NCI-H2081 (cell line): ENCODE measurements around the gene PCDHGA11.
A peak's percentile ranks its signal among the peaks of the same experiment; 100 is the strongest.
"Not testable (repeated sequence)": the region's sequence is repeated elsewhere in the genome, so short reads cannot be mapped to it uniquely, and the experiment has no call there.

Source experiments
- DNase-seq, 2 experiments: peaks; one replicate each; lab custom pipeline; 2025; lab: John Stamatoyannopoulos, UW

PCDHGA11 gene

DNA sequence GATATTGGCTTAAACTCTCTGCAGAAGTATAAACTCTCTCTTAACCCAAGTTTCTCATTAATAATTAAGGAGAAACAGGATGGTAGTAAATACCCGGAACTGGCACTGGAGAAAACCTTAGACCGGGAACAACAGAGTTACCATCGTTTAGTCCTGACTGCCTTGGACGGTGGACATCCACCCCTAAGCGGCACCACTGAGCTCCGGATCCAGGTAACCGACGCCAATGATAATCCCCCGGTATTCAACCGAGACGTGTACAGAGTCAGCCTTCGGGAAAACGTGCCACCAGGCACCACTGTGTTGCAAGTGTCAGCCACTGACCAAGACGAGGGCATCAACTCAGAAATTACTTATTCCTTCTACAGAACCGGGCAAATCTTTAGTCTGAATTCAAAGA is 22.2 kb upstream of the PCDHGA11 start:
- DNase-seq: no peak

DNA sequence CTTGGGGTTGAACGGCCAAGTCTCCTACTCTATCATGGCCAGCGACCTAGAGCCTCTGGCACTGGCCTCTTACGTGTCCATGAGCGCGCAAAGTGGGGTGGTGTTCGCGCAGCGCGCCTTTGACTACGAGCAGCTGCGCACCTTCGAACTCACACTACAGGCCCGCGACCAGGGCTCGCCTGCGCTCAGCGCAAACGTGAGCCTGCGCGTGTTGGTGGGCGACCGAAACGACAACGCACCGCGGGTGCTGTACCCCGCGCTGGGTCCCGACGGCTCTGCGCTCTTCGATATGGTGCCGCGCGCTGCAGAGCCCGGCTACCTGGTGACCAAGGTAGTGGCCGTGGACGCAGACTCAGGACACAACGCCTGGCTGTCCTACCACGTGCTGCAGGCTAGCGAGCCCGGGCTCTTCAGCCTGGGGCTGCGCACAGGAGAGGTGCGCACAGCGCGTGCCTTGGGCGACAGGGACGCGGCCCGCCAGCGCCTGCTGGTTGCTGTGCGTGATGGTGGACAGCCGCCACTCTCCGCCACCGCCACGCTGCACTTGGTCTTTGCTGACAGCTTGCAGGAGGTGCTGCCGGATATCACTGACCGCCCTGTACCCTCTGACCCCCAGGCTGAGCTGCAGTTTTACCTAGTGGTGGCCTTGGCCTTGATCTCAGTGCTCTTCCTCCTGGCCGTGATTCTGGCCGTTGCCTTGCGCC is 21.1 kb upstream of the PCDHGA11 start:
- no peak for DNase-seq

DNA sequence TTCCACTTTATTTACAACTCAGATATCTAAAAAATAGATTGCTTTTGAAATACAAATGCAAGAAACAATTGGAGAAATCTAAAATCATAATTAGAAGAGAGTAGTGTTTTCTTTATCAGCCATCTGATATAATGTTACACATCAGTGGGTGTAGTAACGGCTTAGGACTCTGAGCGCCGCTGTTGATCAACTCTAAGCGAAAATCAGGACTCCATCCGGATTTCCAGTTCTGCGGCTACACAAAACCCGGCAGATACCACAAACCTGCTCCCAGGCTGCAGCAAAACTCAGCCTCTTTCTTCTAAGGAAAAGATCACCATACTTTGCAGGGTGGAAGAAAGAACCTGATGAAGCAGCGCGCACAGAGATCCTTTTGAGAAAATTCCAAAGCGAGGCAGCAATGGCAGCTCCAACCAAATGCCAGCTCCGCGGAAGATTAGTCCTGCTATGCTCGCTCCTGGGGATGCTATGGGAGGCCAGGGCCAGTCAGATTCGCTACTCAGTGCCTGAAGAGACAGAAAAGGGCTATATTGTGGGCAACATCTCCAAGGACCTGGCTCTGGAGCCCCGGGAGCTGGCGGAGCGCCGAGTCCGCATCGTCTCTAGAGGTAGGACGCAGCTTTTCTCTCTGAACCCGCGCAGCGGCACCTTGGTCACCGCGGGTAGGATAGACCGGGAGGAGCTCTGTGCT is 18.2 kb upstream of the PCDHGA11 start, which contains the start of gene PCDHGA9:
TSS of gene PCDHGA9 (plus strand) at position 226 of the 691 bp plus-strand sequence. CDS start at position 401, 175 bp downstream.
- no peak for DNase-seq

DNA sequence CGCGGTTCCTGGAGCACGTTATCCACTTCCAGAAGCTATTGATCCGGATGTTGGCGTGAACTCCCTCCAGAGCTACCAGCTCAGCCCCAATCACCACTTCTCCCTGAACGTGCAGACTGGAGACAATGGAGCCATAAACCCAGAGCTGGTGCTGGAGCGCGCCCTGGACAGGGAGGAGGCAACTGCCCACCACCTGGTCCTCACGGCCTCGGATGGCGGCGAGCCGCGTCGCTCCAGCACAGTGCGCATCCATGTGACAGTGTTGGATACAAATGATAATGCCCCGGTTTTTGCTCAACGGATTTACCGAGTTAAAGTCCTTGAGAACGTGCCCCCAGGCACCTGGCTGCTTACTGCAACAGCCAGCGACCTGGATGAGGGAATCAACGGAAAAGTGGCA is 17.5 kb upstream of the PCDHGA11 start:
- DNase-seq: no peak

DNA sequence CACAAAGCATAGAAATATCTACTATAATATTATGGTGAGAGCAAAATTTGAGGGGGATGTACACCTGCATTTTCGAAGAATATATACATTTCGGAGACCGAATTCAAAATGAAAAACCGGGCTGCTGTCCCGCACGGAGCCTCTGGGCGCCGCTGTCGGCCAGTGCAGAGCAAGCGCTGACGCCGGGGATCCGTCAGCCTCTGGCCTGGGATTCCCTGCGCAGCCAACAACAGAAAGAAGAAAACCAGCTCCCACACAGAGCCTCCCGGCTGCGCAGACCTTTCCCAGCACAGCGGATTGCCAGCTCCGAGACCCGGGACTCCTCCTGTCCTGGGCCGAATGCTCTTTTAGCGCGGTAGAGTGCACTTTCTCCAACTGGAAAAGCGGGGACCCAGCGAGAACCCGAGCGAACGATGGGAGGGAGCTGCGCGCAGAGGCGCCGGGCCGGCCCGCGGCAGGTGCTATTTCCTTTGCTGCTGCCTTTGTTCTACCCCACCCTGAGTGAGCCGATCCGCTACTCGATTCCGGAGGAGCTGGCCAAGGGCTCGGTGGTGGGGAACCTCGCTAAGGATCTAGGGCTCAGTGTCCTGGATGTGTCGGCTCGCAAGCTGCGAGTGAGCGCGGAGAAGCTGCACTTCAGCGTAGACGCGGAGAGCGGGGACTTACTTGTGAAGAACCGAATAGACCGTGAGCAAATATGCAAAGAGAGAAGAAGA is 12.9 kb upstream of the PCDHGA11 start, which contains the start of gene PCDHGB6:
TSS of gene PCDHGB6 (plus strand) at position 232 of the 716 bp plus-strand sequence. CDS start at position 414, 182 bp downstream.
- not testable (repeated sequence) for DNase-seq

DNA sequence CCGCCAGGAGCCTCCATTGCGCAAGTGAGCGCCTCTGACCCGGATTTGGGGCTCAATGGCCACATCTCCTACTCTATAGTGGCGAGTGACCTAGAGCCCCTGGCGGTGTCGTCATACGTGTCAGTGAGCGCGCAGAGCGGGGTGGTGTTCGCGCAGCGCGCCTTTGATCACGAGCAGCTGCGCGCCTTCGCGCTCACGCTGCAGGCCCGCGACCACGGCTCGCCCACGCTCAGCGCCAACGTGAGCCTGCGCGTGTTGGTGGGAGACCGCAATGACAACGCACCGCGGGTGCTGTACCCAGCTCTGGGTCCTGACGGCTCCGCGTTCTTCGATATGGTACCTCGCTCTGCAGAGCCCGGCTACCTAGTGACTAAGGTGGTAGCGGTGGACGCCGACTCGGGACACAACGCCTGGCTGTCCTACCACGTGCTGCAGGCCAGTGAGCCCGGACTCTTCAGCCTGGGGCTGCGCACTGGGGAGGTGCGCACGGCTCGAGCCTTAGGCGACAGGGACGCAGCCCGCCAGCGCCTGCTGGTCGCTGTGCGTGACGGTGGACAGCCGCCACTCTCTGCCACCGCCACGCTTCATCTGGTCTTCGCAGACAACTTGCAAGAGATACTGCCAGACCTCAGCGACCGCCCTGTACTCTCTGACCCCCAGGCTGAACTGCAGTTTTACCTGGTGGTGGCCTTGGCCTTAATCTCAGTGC is 11.1 kb upstream of the PCDHGA11 start:
- no peak for DNase-seq

DNA sequence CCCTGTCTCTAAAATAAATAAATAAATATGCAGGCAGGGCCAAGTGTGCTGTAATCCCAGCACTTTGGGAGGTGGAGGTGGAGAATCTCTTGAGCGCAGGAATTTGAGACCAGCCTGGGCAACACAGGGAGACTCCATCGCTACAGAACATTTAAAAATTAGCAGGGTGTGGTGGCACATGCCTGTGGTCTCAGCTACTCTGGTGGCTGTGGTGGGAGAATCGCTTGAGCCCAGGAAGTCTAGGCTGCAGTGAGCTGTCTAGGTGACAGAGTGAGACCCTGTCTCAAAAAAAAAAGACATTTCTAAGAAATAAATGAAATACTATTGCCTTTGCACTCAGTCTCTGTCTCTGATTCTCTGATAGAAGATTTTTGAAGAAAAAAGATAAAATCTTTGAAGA is 9.3 kb upstream of the PCDHGA11 start:
- no peak for DNase-seq

DNA sequence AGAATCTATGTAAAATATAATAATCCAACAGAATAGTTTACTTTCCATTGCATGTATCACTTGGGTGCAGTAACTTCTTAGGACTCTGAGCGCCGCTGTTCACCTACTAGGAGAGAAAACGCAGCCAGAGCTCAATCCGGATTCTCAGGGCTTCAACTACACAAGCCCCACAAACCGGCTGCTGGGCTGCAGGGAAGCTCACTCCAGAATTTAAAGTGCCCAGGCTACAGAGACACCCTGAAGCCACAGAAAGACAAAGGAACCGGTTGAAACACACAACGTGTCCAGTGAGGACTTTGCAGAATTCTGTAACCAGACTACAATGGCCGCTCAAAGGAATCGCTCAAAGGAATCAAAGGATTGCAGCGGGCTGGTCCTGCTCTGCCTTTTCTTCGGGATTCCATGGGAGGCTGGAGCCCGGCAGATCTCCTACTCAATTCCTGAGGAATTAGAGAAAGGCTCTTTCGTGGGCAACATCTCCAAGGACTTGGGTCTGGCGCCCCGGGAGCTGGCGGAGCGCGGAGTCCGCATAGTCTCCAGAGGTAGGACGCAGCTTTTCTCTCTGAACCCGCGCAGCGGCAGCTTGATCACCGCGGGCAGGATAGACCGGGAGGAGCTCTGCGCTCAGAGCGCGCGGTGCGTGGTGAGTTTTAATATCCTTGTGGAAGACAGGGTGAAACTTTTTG is 7.9 kb upstream of the PCDHGA11 start, which contains the start of gene PCDHGA10:
TSS of gene PCDHGA10 (plus strand) at position 134 of the 686 bp plus-strand sequence. CDS start at position 323, 189 bp downstream.
- DNase-seq: no peak

DNA sequence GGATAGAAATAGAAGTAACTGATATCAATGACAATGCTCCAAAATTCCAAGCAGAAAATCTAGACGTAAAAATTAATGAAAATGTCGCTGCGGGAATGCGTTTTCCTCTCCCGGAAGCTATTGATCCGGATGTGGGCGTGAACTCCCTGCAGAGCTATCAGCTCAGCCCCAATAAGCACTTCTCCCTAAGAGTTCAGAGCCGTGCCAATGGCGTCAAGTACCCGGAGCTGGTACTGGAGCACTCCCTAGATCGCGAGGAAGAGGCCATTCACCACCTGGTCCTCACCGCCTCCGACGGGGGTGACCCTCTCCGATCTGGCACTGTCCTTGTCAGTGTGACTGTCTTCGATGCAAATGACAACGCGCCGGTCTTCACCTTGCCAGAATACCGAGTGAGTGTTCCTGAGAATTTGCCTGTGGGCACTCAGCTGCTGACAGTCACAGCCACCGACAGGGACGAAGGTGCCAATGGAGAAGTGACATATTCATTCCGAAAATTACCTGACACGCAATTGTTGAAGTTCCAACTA is 7.2 kb upstream of the PCDHGA11 start:
- DNase-seq: no peak

DNA sequence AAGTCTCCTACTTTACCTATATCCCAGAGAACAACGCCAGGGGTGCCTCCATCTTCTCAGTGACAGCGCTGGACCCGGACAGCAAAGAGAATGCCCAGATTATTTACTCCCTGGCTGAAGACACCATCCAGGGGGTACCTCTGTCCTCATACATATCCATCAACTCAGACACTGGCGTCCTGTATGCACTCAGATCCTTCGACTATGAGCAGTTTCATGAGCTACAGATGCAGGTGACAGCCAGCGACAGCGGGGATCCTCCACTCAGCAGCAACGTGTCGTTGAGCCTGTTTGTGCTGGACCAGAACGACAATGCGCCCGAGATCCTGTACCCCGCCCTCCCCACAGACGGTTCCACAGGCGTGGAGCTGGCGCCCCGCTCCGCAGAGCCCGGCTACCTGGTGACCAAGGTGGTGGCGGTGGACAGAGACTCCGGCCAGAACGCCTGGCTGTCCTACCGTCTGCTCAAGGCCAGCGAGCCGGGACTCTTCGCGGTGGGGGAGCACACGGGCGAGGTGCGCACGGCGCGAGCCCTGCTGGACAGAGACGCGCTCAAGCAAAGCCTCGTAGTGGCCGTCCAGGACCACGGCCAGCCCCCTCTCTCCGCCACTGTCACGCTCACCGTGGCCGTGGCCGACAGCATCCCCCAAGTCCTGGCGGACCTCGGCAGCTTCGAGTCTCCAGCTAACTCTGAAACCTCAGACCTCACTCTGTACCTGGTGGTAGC is 6.1 kb upstream of the PCDHGA11 start:
- not testable (repeated sequence) for DNase-seq

DNA sequence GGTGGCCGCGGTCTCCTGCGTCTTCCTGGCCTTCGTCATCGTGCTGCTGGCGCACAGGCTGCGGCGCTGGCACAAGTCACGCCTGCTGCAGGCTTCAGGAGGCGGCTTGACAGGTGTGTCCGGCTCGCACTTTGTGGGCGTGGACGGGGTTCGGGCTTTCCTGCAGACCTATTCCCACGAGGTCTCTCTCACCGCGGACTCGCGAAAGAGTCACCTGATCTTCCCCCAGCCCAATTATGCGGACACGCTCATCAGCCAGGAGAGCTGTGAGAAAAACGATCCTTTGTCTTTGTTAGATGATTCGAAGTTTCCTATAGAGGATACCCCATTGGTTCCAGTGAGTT is 5.6 kb upstream of the PCDHGA11 start:
- DNase-seq: not testable (repeated sequence)

DNA sequence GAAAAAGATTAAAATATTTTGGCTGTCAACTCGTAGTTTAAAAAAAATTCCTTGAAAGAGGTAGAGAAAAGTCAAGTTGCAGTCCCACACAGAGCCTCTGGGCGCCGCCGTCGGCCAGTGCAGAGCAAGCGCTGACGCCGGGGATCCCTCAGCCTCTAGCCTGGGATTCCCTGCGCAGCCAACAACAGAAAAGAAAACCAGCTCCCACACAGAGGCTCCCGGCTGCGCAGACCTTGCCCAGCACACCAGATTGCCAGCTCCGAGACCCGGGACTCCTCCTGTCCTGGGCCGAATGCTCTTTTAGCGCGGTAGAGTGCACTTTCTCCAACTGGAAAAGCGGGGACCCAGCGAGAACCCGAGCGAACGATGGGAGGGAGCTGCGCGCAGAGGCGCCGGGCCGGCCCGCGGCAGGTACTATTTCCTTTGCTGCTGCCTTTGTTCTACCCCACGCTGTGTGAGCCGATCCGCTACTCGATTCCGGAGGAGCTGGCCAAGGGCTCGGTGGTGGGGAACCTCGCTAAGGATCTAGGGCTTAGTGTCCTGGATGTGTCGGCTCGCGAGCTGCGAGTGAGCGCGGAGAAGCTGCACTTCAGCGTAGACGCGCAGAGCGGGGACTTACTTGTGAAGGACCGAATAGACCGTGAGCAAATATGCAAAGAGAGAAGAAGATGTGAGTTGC is 3.2 kb upstream of the PCDHGA11 start, which contains the start of gene PCDHGB7:
TSS of gene PCDHGB7 (plus strand) at position 184 of the 679 bp plus-strand sequence. CDS start at position 367, 183 bp downstream.
- peak; percentile 58 to 73 for DNase-seq

DNA sequence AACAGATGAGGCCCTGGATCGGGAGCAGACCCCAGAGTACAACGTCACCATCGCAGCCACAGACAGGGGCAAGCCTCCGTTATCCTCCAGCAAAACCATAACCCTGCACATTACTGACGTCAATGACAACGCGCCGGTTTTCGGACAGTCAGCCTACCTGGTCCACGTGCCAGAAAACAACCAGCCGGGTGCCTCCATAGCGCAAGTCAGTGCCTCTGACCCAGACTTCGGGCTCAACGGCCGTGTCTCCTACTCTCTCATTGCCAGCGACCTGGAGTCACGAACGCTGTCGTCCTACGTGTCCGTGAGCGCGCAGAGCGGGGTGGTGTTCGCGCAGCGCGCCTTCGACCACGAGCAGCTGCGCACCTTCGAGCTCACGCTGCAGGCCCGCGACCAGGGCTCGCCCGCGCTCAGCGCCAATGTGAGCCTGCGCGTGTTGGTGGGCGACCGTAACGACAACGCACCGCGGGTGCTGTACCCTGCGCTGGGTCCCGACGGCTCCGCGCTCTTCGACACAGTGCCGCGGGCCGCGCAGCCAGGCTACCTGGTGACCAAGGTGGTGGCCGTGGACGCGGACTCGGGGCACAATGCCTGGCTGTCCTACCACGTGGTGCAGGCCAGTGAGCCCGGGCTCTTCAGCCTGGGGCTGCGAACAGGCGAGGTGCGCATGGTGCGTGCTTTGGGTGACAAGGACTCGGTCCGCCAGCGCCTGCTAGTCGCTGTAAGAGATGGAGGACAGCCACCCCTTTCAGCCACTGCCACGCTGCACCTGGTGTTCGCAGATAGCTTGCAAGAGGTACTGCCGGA is 1.6 kb upstream of the PCDHGA11 start:
- DNase-seq: no peak

DNA sequence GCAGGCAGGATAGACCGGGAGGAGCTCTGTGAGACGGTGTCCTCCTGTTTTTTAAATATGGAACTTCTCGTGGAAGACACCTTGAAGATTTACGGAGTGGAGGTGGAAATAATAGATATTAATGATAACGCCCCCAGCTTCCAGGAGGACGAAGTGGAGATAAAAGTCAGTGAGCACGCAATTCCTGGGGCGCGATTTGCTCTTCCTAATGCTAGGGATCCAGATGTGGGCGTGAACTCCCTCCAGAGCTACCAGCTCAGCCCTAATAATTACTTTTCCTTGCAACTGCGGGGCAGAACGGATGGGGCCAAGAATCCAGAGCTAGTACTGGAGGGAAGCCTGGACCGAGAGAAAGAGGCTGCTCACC is 621 bp downstream of the PCDHGA11 start:
- no peak for DNase-seq

DNA sequence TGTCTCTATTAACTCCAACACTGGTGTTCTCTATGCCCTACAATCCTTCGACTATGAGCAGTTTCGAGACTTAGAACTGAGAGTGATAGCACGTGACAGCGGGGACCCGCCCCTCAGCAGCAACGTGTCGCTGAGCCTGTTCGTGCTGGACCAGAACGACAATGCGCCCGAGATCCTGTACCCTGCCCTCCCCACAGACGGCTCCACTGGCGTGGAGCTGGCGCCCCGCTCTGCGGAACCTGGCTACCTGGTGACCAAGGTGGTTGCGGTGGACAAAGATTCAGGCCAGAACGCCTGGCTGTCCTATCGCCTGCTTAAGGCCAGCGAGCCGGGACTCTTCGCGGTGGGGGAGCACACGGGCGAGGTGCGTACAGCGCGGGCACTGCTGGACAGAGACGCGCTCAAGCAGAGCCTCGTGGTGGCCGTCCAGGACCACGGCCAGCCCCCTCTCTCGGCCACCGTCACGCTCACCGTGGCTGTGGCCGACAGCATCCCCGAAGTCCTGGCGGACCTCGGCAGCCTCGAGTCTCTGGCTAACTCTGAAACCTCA is 2.0 kb downstream of the PCDHGA11 start:
- no peak for DNase-seq

DNA sequence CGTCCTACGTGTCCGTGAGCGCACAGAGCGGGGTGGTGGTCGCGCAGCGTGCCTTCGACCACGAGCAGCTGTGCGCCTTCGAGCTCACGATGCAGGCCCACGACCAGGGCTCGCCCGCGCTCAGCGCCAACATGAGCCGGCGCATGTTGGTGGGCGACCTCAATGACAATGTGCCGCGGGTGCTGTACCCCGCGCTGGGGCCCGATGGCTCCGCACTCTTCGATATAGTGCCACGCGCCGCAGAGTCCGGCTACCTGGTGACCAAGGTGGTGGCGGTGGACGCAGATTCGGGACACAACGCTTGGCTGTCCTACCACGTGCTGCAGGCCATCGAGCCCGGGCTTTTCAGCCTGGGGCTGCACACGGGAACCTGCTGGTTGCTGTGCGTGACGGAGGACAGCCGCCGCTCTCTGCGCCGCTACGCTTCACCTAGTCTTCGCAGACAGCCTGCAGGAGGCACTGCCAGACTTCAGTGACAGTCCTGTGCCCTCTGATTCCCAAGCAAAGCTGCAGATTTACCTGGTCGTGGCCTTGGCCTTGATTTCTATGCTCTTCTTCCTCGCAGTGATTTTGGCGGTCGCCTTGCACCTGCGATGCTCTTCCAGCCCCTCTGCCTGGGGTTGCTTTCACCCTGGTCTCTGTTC is 7.1 kb downstream of the PCDHGA11 start:
- DNase-seq: no peak

DNA sequence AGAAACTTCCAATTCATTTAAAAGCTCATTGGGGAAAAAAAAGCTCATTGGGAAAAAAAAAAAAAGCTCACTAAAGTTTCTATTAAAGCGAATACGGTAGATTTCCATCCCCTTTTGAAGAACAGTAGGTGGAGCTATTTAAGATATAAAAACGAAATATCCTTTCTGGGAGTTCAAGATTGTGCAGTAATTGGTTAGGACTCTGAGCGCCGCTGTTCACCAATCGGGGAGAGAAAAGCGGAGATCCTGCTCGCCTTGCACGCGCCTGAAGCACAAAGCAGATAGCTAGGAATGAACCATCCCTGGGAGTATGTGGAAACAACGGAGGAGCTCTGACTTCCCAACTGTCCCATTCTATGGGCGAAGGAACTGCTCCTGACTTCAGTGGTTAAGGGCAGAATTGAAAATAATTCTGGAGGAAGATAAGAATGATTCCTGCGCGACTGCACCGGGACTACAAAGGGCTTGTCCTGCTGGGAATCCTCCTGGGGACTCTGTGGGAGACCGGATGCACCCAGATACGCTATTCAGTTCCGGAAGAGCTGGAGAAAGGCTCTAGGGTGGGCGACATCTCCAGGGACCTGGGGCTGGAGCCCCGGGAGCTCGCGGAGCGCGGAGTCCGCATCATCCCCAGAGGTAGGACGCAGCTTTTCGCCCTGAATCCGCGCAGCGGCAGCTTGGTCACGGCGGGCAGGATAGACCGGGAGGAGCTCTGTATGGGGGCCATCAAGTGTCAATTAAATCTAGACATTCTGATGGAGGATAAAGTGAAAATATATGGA is 9.7 kb downstream of the PCDHGA11 start, which contains the start of gene PCDHGA12:
TSS of gene PCDHGA12 (plus strand) at position 176 of the 782 bp plus-strand sequence. CDS start at position 429, 253 bp downstream.
- DNase-seq: no peak
